GM18498 (cell line): ENCODE data around the gene GBP2.
A peak's percentile ranks its signal among the peaks of the same experiment; 100 is the strongest.
"Not testable (repeated sequence)": the region's sequence is repeated elsewhere in the genome, so short reads cannot be mapped to it uniquely, and the experiment has no call there.

Experiments
- ATAC-seq: cut with Tn5 transposase; IDR thresholded peaks from one replicate; pipeline ENCODE4 v1.9.1; 2021; ENCODE audit warnings: mild to moderate bottlenecking, moderate library complexity; ENCODE audit not compliant: unreplicated experiment

GBP2 gene

GRCh38 chr1:89125913-89126580, at the start of gene GBP2:
Gene GBP2, minus strand, starts transcription at chr1:89126114. Its CDS starts 4,148 bp downstream, at chr1:89121966.
- peak; percentile 77 for ATAC-seq

- no peak for ATAC-seq
Measured at GRCh38 chr1:89174491-89174890, 48.6 kb upstream of the GBP2 start.

- ATAC-seq: no peak
Measured at GRCh38 chr1:89172468-89173143, 46.7 kb upstream of the GBP2 start.

DNA sequence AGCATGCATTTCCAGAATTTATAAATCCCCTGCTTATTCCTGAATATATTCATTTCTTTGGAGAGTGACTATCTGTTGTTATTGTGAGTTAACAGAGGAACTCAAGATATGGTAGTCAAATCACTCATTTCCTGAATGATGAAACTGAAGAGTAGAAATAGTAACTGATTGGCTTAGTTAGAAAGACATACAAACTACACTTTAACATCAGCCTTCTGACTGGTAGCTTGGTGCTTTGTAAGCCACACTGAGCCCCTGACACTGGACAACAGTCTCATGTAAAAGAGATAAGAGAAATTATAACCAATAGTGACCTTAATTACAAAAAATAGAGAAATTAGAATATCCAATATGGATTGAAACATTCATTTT, 45.1 kb upstream of the GBP2 start:
- ATAC-seq: no peak

- no peak for ATAC-seq
Measured at GRCh38 chr1:89170170-89171066, 44.5 kb upstream of the GBP2 start.

DNA sequence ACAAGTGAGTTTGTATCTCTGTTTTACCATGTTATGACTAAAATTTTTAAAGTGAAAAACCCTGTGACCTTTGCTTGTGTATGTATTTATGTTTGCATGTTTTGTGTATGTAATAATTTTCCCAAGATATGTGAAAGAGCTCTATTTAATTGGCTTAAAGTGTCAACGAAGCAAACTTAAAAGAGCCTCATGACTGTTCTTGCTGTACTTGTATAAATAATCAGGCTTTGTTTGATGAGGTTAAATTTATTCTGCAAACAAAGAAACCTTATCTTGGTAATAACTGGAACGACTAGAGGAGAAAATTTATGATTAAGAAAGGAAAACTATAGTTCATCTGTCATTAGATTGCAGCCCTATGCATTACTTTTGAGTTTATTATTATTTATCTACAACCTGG, 43.3 kb upstream of the GBP2 start:
- no peak for ATAC-seq

- no peak for ATAC-seq
Measured at GRCh38 chr1:89167590-89168230, 41.8 kb upstream of the GBP2 start.

DNA sequence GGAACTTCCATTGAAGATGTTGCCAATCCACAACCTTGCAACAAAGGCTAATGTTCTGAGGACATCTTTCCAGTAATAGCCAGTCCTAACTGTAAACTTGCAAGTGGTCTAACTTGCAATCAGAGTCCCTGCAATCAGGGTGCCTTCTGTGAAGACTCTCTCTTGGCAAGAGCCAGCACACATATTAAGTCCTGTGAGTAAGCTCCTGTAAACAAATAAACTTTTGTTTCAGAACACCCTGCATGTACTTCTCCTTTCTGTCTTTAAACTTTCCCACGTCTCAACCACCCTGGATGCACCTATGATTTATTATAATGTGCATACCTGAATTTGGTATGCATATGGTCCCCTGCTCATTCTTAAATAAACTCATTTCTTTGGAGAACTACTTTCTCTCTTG, 40.8 kb upstream of the GBP2 start:
- no peak for ATAC-seq

GRCh38 chr1:89165811-89166210, 39.9 kb upstream of the GBP2 start:
- ATAC-seq: no peak

GRCh38 chr1:89151047-89151446, 25.1 kb upstream of the GBP2 start:
- no peak for ATAC-seq

DNA sequence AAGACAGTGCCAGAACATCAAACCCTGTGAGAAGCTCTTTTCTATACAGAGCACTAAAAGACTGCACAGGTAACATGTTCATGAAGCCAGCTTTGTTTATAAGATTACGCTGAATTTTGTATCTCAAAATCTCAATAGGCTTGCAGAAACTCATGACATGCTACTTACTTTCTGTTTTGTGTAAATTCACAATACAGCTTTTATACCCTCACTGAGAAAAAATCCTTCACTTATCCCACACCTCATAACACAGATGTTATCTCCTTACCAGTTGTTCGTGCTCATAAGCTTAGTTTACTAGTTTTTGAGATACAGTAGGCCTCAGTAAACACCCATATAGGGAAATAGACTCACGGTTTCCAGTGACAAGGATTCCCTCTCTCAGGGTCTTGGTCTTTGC, 24.1 kb upstream of the GBP2 start:
- no peak for ATAC-seq

DNA sequence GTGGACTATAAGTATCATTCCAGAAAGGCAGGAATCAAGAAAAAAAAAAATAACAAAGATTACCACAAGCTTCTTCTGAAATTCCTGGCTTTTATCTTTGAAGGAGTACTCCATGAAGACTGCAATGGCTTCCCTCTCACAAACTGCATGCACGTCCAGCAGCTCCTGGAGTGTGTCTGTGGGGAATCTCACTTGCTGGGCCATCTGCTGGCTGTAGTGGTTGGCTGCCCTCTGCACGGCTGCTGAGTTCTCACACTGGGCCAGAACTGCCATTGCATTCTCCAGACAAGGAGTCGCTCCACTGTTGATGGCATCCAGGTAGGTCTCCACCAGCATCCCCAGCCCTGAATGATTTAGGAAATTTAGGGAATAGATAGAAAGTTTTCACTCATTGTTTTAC, 23.3 kb upstream of the GBP2 start:
- ATAC-seq: no peak

- ATAC-seq: no peak
Measured at GRCh38 chr1:89147678-89148658, 22.1 kb upstream of the GBP2 start.

- ATAC-seq: no peak
Measured at GRCh38 chr1:89146721-89147120, 20.8 kb upstream of the GBP2 start.

- ATAC-seq: no peak
Measured at GRCh38 chr1:89143484-89143883, 17.6 kb upstream of the GBP2 start.

GRCh38 chr1:89142160-89142559, 16.2 kb upstream of the GBP2 start:
- ATAC-seq: no peak

DNA sequence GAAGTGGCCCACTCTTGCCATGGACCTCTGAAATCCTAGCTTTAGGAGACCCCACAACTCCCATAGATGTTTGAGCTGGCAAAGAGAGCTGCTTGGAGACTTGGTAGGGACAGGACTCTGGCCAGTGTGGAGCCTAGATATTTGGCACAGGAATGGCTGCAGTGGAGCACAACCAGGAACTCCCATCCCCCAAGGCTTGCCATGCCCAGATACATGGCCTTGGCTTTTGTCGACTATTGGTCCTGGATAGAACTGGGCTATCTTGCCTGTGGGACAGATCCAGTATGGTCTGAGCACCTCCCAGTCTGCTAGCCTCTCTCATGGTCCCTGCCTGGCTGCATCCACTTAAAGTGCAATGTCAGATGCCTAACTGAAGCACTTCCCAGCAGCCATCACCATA, 7.8 kb upstream of the GBP2 start:
- no peak for ATAC-seq

DNA sequence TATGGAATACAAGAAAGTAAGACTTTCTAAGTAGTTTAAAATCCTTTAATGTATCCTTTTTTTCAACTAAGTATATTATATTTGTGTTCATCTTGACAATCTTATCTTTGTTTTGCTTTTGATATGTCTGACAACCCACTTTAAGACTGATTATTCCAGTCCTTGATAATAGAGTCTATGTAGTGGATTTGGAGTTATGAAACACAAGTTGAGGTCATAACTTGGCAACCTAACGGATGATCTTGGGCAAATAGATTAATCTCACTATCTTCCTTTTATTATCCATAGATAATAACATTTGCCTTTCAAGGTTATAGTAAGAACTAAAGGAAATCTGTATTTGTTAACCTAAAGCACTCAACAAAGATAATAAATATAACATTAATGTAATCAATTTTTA, 4.8 kb upstream of the GBP2 start:
- ATAC-seq: no peak

DNA sequence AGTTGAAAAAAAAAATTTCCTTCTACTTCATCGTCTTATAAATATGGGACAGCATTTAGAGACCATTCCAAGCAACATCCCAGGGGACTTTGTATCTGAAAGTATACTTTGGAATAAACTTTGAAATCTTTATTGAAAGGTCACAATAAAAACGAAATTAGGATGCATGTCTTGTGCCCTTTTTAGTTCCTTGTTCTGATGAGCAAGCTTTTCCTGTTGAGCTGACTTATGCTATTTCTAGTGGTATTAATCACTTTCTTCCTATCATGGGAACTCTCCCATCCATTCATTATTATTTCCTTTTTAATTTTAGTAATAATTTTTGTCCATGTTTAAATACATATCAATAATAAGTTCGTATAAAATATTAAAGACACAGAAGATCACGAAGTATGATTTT, 4.0 kb upstream of the GBP2 start:
- ATAC-seq: no peak

GRCh38 chr1:89128003-89128458, 2.1 kb upstream of the GBP2 start:
- ATAC-seq: not testable (repeated sequence)
